ENCODE results near the gene C17orf107.
"Not testable (repeated sequence)": the region's sequence is repeated elsewhere in the genome, so short reads cannot be mapped to it uniquely, and the experiment has no call there.

C17orf107 gene

GRCh38 chr17:4908301-4908700, 9.0 kb downstream of the C17orf107 start:
- DNase-seq (ENCODE audit: extremely low read depth, insufficient read length) = no peak
- H3K4me3 ChIP-seq (replicated peaks; ENCODE audit: low read depth, low read length) = no peak overlapping the region
- H3K36me3 ChIP-seq (ENCODE audit: control insufficient read depth, insufficient read depth, low read length) = no peaks in the 10 kb centered on the region
- H3K27me3 ChIP-seq (replicated peaks; ENCODE audit: control insufficient read depth, insufficient read depth, low read length) = no peaks in the 10 kb centered on the region
- TF ChIP-seq CTCF (IDR thresholded peaks at IDR 0.05; ENCODE audit: insufficient read depth, low read length, poor library complexity, severe bottlenecking) = no peak

GRCh38 chr17:4908711-4909496, 9.6 kb downstream of the C17orf107 start:
- DNase-seq (ENCODE audit: extremely low read depth, insufficient read length) = peak; percentile 79
- peak; percentile 80 for TF ChIP-seq CTCF (IDR thresholded peaks at IDR 0.05; ENCODE audit: insufficient read depth, low read length, poor library complexity, severe bottlenecking)
- Histone ChIP-seq H3K36me3 (ENCODE audit: control insufficient read depth, insufficient read depth, low read length) (no peaks in the 10 kb centered on the region), H3K27me3 (replicated peaks; ENCODE audit: control insufficient read depth, insufficient read depth, low read length) (no peaks in the 10 kb centered on the region), H3K4me3 (replicated peaks; ENCODE audit: low read depth, low read length) (no peak overlapping the region)

GRCh38 chr17:4913994-4914393, 14.7 kb downstream of the C17orf107 start:
- DNase-seq (ENCODE audit: extremely low read depth, insufficient read length) = no peak
- H3K36me3 ChIP-seq (ENCODE audit: control insufficient read depth, insufficient read depth, low read length) = no peaks in the 10 kb centered on the region
- no peak for TF ChIP-seq CTCF (IDR thresholded peaks at IDR 0.05; ENCODE audit: insufficient read depth, low read length, poor library complexity, severe bottlenecking)
- no peak overlapping the region for H3K4me3 ChIP-seq (replicated peaks; ENCODE audit: low read depth, low read length)
- no peaks in the 10 kb centered on the region for H3K27me3 ChIP-seq (replicated peaks; ENCODE audit: control insufficient read depth, insufficient read depth, low read length)

DNA sequence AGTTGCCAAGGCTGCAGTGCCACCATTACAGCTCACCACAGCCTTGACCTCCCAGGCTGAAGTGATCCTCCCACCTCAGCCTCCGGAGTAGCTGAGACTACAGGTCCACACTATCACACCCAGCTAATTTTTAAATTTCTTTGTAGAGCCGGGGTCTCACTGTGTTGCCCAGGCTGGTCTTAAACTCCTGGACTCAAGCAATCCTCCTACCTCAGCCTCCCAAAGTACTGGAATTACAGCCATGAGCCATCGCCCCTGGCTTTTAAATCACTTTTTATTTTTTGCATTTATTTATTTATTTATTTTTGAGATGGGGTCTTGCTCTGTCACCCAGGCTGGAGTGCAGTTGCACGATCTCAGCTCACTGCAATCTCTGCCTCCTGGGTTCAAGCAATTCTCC, 15.2 kb downstream of the C17orf107 start:
- not testable (repeated sequence) for H3K4me3 ChIP-seq (replicated peaks; ENCODE audit: low read depth, low read length); H3K27me3 ChIP-seq (replicated peaks; ENCODE audit: control insufficient read depth, insufficient read depth, low read length); DNase-seq (ENCODE audit: extremely low read depth, insufficient read length); H3K36me3 ChIP-seq (ENCODE audit: control insufficient read depth, insufficient read depth, low read length)

DNA sequence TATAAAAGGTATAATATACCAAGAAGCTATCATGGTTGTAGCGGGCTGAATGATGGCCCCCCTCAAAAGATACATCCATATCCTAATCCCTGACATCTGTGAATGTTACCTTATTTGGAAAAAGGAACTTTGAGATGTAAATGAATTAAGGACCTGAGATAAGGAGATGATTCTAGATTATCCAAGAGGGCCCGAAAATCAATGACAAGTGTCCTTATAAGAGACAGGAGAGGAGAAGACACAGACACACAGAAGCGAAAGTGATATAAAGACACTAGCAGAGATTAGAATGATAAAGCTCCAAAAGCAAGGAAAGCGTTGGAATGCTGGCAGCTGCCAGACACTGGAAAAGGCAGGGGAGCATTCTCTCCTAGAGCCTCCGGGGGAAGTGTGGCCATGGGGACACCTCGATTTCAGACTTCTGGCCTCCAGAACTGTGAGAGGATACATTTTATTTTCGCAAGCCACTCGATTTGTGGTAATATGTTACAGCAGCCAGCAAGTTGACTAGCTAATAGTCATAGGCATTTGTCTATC, 20.2 kb downstream of the C17orf107 start:
- Histone ChIP-seq H3K27me3 (replicated peaks; ENCODE audit: control insufficient read depth, insufficient read depth, low read length) (no peaks in the 10 kb centered on the region), H3K36me3 (ENCODE audit: control insufficient read depth, insufficient read depth, low read length) (no peaks in the 10 kb centered on the region), H3K4me3 (replicated peaks; ENCODE audit: low read depth, low read length) (no peak overlapping the region)
- DNase-seq (ENCODE audit: extremely low read depth, insufficient read length) = no peak
- no peak for TF ChIP-seq CTCF (IDR thresholded peaks at IDR 0.05; ENCODE audit: insufficient read depth, low read length, poor library complexity, severe bottlenecking)

- no peaks in the 10 kb centered on the region for H3K27me3 ChIP-seq (replicated peaks; ENCODE audit: control insufficient read depth, insufficient read depth, low read length)
- no peak for TF ChIP-seq CTCF (IDR thresholded peaks at IDR 0.05; ENCODE audit: insufficient read depth, low read length, poor library complexity, severe bottlenecking)
- H3K4me3 ChIP-seq (replicated peaks; ENCODE audit: low read depth, low read length) = no peak overlapping the region
- H3K36me3 ChIP-seq (ENCODE audit: control insufficient read depth, insufficient read depth, low read length) = no peaks in the 10 kb centered on the region
- DNase-seq (ENCODE audit: extremely low read depth, insufficient read length) = no peak
Measured at GRCh38 chr17:4920351-4921048, 21.2 kb downstream of the C17orf107 start.

Measured in GM06990 (cell line).